KOPT-K1 (cell line): ENCODE results near the gene PTPRD.

Experiments used
- H3K27ac ChIP-seq: fragments of 200-600 bp; sonication (generic); 2 replicates; pipeline ENCODE4 v1.5.1; 2016; ENCODE audit warnings: antibody characterized with exemption, mild to moderate bottlenecking, low read depth, low read length; ENCODE audit not compliant: poor library complexity, severe bottlenecking
- H3K36me3 ChIP-seq: fragments of 200-600 bp; sonication (generic); 2 replicates; pipeline ENCODE4 v1.5.1; 2017; ENCODE audit warnings: antibody characterized with exemption, mild to moderate bottlenecking, low read length, moderate library complexity; ENCODE audit not compliant: insufficient read depth
- H3K9me3 ChIP-seq: fragments of 200-600 bp; sonication (generic); 2 replicates; pipeline ENCODE4 v1.5.1; 2017; ENCODE audit warnings: antibody characterized with exemption, low read length, mild to moderate bottlenecking; ENCODE audit not compliant: insufficient read depth, poor library complexity, severe bottlenecking

Gene PTPRD

GRCh38 chr9:10268531-10269485 lies 344.0 kb downstream of the PTPRD start:
- no peaks in the 10 kb centered on the region for H3K36me3 ChIP-seq
- H3K27ac ChIP-seq = no peak overlapping the region
- no peaks in the 10 kb centered on the region for H3K9me3 ChIP-seq

GRCh38 chr9:10265153-10265631 lies 347.6 kb downstream of the PTPRD start:
- H3K27ac ChIP-seq = no peak overlapping the region
- H3K36me3 ChIP-seq = no peaks in the 10 kb centered on the region
- no peaks in the 10 kb centered on the region for H3K9me3 ChIP-seq

GRCh38 chr9:10260501-10260900 lies 352.3 kb downstream of the PTPRD start:
- H3K36me3 ChIP-seq = no peaks in the 10 kb centered on the region
- H3K27ac ChIP-seq = no peak overlapping the region
- H3K9me3 ChIP-seq = no peaks in the 10 kb centered on the region

DNA sequence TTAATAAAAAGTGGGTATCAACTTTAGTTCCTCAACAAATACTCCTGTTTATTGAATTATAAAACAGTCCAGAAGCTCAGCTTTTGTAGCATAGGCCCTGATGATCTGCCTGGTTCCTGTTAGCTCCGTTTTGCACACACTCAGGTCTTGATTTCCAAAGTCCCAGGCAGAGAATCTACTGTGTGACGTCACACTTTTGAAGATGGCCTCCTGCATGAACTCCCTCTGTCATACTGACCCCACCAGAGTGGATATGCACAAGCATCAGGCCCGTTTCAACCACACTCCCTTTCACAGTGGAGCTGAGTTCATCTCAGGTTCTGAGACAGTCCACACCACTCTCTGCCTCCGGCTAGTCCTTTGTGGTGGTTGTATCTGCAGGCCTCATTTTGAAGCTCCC lies 353.1 kb downstream of the PTPRD start:
- Histone ChIP-seq H3K36me3 (no peaks in the 10 kb centered on the region), H3K27ac (no peak overlapping the region), H3K9me3 (no peaks in the 10 kb centered on the region)

DNA sequence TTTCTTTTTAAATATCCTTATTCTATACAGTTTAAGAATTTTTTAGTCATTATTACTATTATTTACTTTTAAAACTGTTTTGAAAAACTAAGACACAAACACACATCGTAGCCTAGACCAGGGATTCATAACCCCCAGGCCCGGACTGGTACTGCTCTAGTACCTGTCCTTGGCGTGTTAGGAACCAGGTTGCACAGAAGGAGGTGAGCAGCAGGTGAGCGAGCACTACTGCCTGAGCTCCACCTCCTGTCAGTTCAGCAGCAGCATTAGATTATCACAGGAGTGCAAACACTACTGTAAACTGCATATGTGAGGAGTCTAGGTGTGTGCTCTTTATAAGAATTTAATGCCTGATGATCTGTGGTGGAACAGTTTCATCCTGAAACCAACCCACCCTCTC lies 357.0 kb downstream of the PTPRD start:
- H3K9me3 ChIP-seq = no peaks in the 10 kb centered on the region
- H3K27ac ChIP-seq = no peak overlapping the region
- H3K36me3 ChIP-seq = no peaks in the 10 kb centered on the region

- Histone ChIP-seq H3K9me3 (no peaks in the 10 kb centered on the region), H3K27ac (no peak overlapping the region), H3K36me3 (no peaks in the 10 kb centered on the region)
Measured at GRCh38 chr9:10254338-10254737, 358.5 kb downstream of the PTPRD start.

- Histone ChIP-seq H3K27ac (no peak overlapping the region), H3K36me3 (no peaks in the 10 kb centered on the region), H3K9me3 (no peaks in the 10 kb centered on the region)
Measured at GRCh38 chr9:10253341-10253740, 359.5 kb downstream of the PTPRD start.

GRCh38 chr9:10252174-10252573 lies 360.6 kb downstream of the PTPRD start:
- no peaks in the 10 kb centered on the region for H3K36me3 ChIP-seq
- H3K9me3 ChIP-seq = no peaks in the 10 kb centered on the region
- no peak overlapping the region for H3K27ac ChIP-seq

DNA sequence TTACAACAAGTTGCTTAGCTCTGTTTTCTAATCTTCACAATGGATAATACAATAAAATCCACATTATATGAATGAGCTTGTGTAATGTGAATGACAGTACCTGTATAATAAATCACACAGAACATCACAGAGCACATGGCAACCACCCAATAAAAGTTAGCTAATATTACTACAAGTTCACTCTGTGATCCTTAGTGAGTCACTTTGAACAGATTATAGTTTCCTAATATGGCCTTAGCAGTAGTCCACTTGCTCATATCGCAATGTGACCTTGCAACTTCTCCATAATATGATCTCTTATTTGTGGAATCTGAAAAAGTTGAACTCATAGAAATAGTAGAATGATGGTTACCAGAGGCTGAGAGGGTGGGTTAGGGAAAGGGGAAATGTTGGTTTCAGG lies 361.3 kb downstream of the PTPRD start:
- H3K27ac ChIP-seq = no peak overlapping the region

GRCh38 chr9:10250219-10250618 lies 362.6 kb downstream of the PTPRD start:
- H3K27ac ChIP-seq = no peak overlapping the region

More for the DNA sequence above, 361.3 kb downstream of the PTPRD start:
- Histone ChIP-seq H3K36me3 (no peaks in the 10 kb centered on the region), H3K9me3 (no peaks in the 10 kb centered on the region)

DNA sequence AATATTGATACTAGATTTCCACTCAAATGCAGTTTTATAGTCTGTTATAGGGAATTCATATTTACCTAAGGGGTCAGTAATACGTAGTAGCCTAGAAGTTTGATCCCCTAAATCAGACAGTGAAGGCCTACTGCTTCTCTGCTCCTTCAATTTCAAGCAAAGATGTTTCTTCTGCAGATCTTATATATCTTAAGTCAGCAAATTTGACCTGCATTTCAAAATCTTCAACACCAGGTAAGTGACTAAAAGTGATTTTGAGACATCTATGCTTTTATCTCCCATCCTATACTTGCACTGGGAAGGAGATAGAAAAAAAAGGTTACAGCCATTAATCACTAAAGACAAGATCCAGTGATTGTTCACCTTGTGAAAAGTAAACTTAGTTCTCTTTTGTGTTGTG lies 363.9 kb downstream of the PTPRD start:
- Histone ChIP-seq H3K36me3 (no peaks in the 10 kb centered on the region), H3K27ac (no peak overlapping the region), H3K9me3 (no peaks in the 10 kb centered on the region)

More at GRCh38 chr9:10250219-10250618, 362.6 kb downstream of the PTPRD start:
- Histone ChIP-seq H3K36me3 (no peaks in the 10 kb centered on the region), H3K9me3 (no peaks in the 10 kb centered on the region)

DNA sequence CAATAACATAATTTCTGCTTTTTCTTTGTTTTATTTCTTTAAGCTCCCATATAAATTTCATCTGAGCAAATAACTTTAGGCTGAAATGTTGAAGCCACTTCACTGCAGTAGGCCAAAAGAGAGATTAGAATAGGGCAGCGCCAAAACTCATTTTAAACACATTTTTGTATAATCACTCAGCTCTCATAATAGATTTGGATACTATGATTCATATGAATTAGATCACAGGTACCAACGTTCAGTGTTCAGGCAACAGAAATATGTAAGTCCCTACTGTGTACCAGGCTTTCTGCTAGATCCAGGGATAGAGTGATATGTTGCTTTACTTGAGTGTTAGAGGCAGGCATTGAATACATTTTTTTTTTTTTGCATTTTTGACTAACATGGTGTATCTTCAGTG lies 370.5 kb downstream of the PTPRD start:
- Histone ChIP-seq H3K9me3 (no peaks in the 10 kb centered on the region), H3K36me3 (no peaks in the 10 kb centered on the region), H3K27ac (no peak overlapping the region)

DNA sequence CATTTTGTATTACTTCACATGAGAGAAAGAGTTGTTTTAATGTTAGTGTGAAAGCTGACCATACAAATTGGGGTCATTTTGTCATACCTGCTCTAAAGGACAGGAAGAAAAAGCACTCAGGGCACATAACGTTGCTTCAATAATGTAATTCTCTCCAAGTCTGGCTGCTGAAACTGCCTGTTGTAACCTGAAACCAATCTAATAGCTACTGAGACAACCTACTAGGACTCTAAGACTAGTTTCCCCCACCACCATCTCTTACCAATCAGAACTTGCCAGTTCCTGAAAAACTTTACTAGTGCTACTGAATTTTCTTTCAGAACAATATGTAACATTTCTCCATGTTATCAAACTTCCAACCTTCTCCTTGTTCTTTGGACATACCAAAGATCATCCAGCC lies 374.7 kb downstream of the PTPRD start:
- Histone ChIP-seq H3K9me3 (no peaks in the 10 kb centered on the region), H3K27ac (no peak overlapping the region), H3K36me3 (no peaks in the 10 kb centered on the region)

GRCh38 chr9:10237584-10237983 lies 375.2 kb downstream of the PTPRD start:
- Histone ChIP-seq H3K9me3 (no peaks in the 10 kb centered on the region), H3K27ac (no peak overlapping the region), H3K36me3 (no peaks in the 10 kb centered on the region)

GRCh38 chr9:10236161-10236560 lies 376.6 kb downstream of the PTPRD start:
- Histone ChIP-seq H3K36me3 (no peaks in the 10 kb centered on the region), H3K27ac (no peak overlapping the region), H3K9me3 (no peaks in the 10 kb centered on the region)

DNA sequence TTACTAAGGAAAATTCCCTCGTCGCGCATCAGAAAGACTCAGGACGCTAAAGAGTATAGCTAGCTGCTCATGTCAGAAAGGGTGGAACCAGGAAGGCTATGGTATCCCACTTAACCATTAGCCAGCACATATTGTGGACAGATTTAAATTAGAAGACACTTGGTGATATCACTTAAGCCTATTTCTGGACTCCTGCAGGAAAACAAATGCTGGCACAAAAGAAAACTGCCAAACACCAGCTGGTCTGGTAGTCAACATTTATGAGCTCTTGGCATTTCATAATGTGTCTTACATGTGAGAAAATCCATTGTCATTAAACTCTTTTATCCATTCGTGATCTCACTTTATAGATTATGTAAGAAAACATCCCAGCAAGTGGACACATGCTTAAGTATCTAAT lies 377.4 kb downstream of the PTPRD start:
- Histone ChIP-seq H3K9me3 (no peaks in the 10 kb centered on the region), H3K36me3 (no peaks in the 10 kb centered on the region), H3K27ac (no peak overlapping the region)
